D721Med (cell line): Measurements from ENCODE around the gene TTC12.

Source experiments
- DNase-seq: peaks from one replicate; pipeline ENCODE4 v3.0.0; 2011; ENCODE audit warnings: low spot score; ENCODE audit not compliant: insufficient read length
- FAIRE-seq: peaks from 2 replicates; lab custom pipeline; 2011; peaks lifted over from hg19 to GRCh38; lab: Jason Lieb, UNC
- CTCF ChIP-seq: IDR thresholded peaks from 2 replicates; pipeline ENCODE4 v1.5.1; 2012; ENCODE audit warnings: mild to moderate bottlenecking, control low read depth; ENCODE audit not compliant: insufficient read depth; ENCODE audit errors: missing control alignments

Gene TTC12

GRCh38 chr11:113378692-113379091 lies 64.3 kb downstream of the TTC12 start:
- DNase-seq, result no peak
- TF ChIP-seq CTCF, result no peak
- no peak for FAIRE-seq

- DNase-seq (no peak), FAIRE-seq (no peak)
- TF ChIP-seq CTCF, result no peak
Observed at GRCh38 chr11:113382121-113382520, 67.7 kb downstream of the TTC12 start.

- DNase-seq (no peak), FAIRE-seq (no peak)
- no peak for TF ChIP-seq CTCF
Observed at GRCh38 chr11:113384551-113384950, 70.2 kb downstream of the TTC12 start.

- no peak for FAIRE-seq
Observed at GRCh38 chr11:113385749-113386148, 71.4 kb downstream of the TTC12 start.

GRCh38 chr11:113386866-113387265 lies 72.5 kb downstream of the TTC12 start:
- DNase-seq (no peak), FAIRE-seq (no peak)
- TF ChIP-seq CTCF, result no peak

More at GRCh38 chr11:113385749-113386148, 71.4 kb downstream of the TTC12 start:
- TF ChIP-seq CTCF, result no peak
- no peak for DNase-seq

GRCh38 chr11:113387605-113388211 lies 73.3 kb downstream of the TTC12 start, which contains the start of gene ANKK1:
Gene ANKK1, plus strand, starts transcription at chr11:113387779. Its CDS starts 106 bp downstream, at chr11:113387885.
- no peak for TF ChIP-seq CTCF
- FAIRE-seq (no peak), DNase-seq (no peak)

GRCh38 chr11:113389272-113389671 lies 74.9 kb downstream of the TTC12 start:
- FAIRE-seq, result peak; percentile 96
- TF ChIP-seq CTCF, result no peak

More at GRCh38 chr11:113389272-113389671, 74.9 kb downstream of the TTC12 start:
- DNase-seq, result peak; percentile 53
